ENCODE measurements around the gene ACADL.
A peak's percentile ranks its signal among the peaks of the same experiment; 100 is the strongest.

GRCh38 chr2:210167227-210167626 lies 58.0 kb downstream of the ACADL start:
- TF ChIP-seq, protein P1, sequence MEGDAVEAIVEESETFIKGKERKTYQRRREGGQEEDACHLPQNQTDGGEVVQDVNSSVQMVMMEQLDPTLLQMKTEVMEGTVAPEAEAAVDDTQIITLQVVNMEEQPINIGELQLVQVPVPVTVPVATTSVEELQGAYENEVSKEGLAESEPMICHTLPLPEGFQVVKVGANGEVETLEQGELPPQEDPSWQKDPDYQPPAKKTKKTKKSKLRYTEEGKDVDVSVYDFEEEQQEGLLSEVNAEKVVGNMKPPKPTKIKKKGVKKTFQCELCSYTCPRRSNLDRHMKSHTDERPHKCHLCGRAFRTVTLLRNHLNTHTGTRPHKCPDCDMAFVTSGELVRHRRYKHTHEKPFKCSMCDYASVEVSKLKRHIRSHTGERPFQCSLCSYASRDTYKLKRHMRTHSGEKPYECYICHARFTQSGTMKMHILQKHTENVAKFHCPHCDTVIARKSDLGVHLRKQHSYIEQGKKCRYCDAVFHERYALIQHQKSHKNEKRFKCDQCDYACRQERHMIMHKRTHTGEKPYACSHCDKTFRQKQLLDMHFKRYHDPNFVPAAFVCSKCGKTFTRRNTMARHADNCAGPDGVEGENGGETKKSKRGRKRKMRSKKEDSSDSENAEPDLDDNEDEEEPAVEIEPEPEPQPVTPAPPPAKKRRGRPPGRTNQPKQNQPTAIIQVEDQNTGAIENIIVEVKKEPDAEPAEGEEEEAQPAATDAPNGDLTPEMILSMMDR (IDR thresholded peaks at IDR 0.05 in 2 of 3, conservative IDR thresholded peaks at IDR 0.05 in 1 of 3; ENCODE audit: borderline replicate concordance in 1 of 3, insufficient read depth in 1 of 3, low read depth in 2 of 3, low read length in 2 of 3): no peak
- TF ChIP-seq POLR2A (IDR thresholded peaks at IDR 0.05; ENCODE audit: borderline replicate concordance, extremely low read depth, insufficient read depth, insufficient read length) (no peak), JUND (IDR thresholded peaks at IDR 0.05) (peak; percentile 69), ZFX (IDR thresholded peaks at IDR 0.05) (no peak), ZNF274 (IDR thresholded peaks at IDR 0.05; ENCODE audit: low read depth, low read length) (no peak)

Data from HCT116 (cell line).